H1 (cell line): Measurements from ENCODE around the gene PCBP4.

Experiments used
- BRCA1 ChIP-seq: IDR thresholded peaks from 2 replicates; pipeline ENCODE4 v1.6.1; 2012; ENCODE audit warnings: low read depth, low read length, improper control_type of control experiment
- CREB1 ChIP-seq: IDR thresholded peaks from 2 replicates; pipeline ENCODE4 v1.6.1; 2012; ENCODE audit warnings: inconsistent platforms
- CTCF ChIP-seq, 3 experiments: IDR thresholded peaks; 1 replicate in 2 of 3; 2 replicates in 1 of 3; pipeline versions ENCODE4 v1.5.1 to v1.6.1; 2011; ENCODE audit warnings: low read length in 3 of 3, mild to moderate bottlenecking in 3 of 3, inconsistent platforms in 2 of 3, low read depth in 1 of 3, moderate library complexity in 1 of 3; ENCODE audit not compliant: insufficient read depth in 1 of 3; ENCODE audit errors: control extremely low read depth in 1 of 3
- EP300 ChIP-seq, 2 experiments: IDR thresholded peaks; 1 replicate in 1 of 2; 2 replicates in 1 of 2; pipeline ENCODE4 v1.6.1; 2011 to 2012; ENCODE audit warnings: low read depth in 2 of 2, low read length in 2 of 2, mild to moderate bottlenecking in 2 of 2, borderline replicate concordance in 1 of 2, inconsistent platforms in 1 of 2, moderate library complexity in 1 of 2
- HDAC6 ChIP-seq: IDR thresholded peaks from one replicate; pipeline ENCODE4 v1.7.1; 2012; ENCODE audit warnings: low read depth, mild to moderate bottlenecking, inconsistent platforms, low read length, moderate library complexity

DNA sequence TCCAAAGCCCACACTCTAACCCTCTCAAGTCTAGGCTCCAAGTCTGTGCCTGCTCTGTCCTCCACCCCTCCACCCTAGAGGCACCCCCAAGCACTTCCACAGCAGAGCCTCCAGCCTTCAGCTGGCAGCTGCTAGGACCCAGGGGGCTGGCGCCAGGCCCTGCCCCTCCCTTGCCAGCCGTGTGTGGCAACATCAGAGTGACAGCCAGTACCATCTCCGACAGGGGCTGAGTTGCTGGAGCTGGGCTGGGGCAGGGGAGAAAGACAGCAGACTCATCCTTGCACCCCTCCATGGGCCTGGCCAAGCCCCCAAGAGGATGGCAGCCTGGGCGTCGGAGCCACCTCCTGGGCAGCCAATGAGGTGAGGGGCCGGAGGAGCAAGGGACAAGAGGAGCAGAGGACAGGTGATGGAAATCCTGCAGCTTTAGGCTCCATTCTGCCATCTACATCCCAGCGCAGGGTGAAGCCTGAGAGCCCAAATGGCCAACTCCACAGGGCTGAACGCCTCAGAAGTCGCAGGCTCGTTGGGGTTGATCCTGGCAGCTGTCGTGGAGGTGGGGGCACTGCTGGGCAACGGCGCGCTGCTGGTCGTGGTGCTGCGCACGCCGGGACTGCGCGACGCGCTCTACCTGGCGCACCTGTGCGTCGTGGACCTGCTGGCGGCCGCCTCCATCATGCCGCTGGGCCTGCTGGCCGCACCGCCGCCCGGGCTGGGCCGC lies 11.9 kb downstream of the PCBP4 start, which contains the start of gene GPR62:
- no peak for TF ChIP-seq CTCF (IDR thresholded peaks at IDR 0.05; ENCODE audit: control extremely low read depth in 1 of 3, insufficient read depth in 1 of 3, low read depth in 1 of 3, low read length in 3 of 3)
- peak; percentile 93 for TF ChIP-seq CREB1
- no peak for TF ChIP-seq HDAC6
- no peak for TF ChIP-seq EP300 (IDR thresholded peaks at IDR 0.05; ENCODE audit: borderline replicate concordance in 1 of 2, low read depth in 2 of 2, low read length in 2 of 2)
- TF ChIP-seq BRCA1, result no peak
